ENCODE measurements around the gene SDHA. TPM values are rescaled to one million over a fixed set of nuclear protein-coding genes. Genes with fewer than 3 reads are reported as not detected.

SDHA gene
- total RNA-seq, 3 donors from 2014 or later: 73.1 to 120 (median 104) TPM

DNA sequence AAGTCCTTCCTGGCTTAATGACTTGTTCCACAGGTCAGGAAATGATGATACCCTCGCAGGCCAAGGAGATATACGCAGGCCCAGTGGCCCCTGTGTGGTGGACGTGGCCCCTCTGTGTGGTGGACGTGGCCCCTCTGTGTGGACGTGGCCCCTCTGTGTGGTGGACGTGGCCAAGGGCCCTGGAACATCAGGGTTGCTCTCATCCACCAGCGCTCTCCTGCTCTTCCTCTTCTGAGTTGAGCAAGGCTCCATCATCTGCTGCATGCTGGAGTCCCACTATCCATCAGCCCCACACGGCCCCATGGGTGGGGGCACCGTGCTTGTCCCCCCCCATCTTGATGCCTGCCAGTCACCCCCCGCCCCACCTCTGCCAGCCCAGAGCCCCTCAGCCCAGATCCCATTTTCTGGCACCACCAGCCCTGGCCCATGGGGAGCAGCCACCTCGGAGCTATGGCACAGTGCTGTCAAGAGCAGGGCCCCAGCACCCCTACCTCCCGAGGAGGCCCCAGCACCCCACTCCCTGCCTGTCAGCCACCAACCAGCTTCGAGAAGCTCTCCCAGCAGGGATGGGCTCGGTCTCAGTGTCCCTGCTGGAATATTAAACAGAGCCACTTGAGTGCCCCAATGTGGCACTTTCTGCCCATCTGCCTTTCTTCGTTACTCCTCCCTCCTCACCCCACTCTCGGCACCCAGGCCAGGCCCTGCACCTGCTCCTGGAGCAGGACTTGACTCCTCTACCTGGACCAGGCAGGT lies 18.7 kb upstream of the SDHA start:
- Mint-ChIP-seq H3K4me1 (ENCODE audit: low read depth) (no peaks in the 10 kb centered on the region), H3K27me3 (ENCODE audit: low read depth) (no peaks in the 10 kb centered on the region), H3K9me3 (no peaks in the 10 kb centered on the region), H3K4me3 (no peak overlapping the region), H3K36me3 (ENCODE audit: insufficient read depth) (peaks cover 8% of the 10 kb centered on the region)
- DNase-seq (no peak), ATAC-seq (no peak)

DNA sequence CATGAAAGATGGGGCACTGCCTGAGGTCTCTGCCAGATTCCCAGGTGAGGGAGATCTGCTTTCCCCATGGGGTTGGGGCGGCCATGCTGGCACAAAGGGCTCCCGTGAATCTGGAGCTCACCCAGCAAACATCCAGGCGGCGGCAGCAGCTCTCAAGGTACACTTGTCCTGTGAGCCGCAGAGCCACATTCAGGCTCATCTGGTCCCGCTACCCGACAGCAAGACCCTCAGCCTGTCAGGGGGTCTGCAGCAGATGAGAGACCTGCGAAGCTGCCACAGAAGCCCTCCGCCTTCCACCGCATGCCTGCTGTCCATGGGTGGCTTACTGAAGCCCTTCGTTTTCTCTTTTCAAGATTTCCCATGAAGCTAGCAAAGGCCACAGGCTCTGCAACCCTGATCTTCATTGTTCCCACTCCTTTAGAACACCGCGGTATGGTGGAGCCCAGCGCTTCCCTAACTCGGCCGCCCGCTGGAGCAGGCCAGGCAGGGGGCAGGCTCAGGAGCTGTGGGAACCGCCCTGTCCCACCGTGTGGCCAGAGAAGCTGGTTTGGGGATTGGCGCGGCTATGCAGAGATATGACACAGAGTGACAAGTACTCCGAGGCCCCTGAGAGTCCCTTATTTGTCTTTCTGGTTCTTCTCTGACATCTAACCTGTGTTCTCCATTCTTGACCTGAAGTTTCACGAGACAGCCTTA lies 18.0 kb upstream of the SDHA start:
- DNase-seq: no peak
- ATAC-seq: no peak
- H3K9me3 Mint-ChIP-seq: no peaks in the 10 kb centered on the region
- H3K27me3 Mint-ChIP-seq (ENCODE audit: low read depth): no peaks in the 10 kb centered on the region
- no peak overlapping the region for H3K4me3 Mint-ChIP-seq
- H3K36me3 Mint-ChIP-seq (ENCODE audit: insufficient read depth): peaks cover 15% of the 10 kb centered on the region
- no peaks in the 10 kb centered on the region for H3K4me1 Mint-ChIP-seq (ENCODE audit: low read depth)

DNA sequence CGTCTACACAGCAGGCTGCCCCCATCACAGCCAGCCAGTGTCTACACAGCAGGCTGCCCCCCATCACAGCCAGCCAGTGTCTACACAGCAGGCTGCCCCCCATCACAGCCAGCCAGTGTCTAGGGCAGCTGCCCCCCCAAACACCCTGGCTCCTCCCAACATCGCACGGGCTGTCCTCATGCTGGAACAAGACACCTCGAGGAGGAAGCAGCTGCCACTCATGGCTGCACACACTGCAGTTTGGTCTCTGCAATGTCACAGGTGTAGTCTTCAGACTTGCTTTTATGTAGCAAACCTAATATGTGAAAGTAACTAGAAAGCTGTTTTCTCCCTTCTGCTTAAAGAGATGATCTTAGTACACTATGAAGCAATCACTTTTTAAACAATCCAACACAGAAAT lies 17.1 kb upstream of the SDHA start:
- Mint-ChIP-seq H3K36me3 (ENCODE audit: insufficient read depth) (peaks cover 22% of the 10 kb centered on the region), H3K4me3 (no peak overlapping the region), H3K27me3 (ENCODE audit: low read depth) (no peaks in the 10 kb centered on the region), H3K4me1 (ENCODE audit: low read depth) (no peaks in the 10 kb centered on the region), H3K9me3 (no peaks in the 10 kb centered on the region)
- no peak for DNase-seq
- ATAC-seq: no peak

DNA sequence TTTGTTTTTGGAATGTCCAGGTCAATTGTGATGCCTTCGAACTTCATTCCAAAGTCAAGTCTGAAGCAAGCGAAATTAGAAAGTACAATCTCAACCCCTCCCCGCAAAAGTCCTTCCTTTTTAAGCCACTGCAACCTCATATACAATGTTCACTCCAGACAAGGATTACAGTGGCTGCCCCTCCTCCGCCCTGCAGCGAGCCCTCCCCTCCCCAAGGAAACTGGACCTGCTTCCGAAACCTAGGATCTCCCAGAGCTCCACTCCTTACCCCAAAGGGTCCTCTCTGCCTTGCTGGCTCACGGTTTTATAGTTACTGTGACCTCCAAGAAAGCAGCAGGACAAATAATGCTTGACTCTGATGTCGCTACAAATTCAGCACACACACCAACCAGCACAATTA lies 16.4 kb upstream of the SDHA start:
- no peaks in the 10 kb centered on the region for H3K4me1 Mint-ChIP-seq (ENCODE audit: low read depth)
- H3K9me3 Mint-ChIP-seq: no peaks in the 10 kb centered on the region
- no peaks in the 10 kb centered on the region for H3K27me3 Mint-ChIP-seq (ENCODE audit: low read depth)
- peaks cover 22% of the 10 kb centered on the region for H3K36me3 Mint-ChIP-seq (ENCODE audit: insufficient read depth)
- ATAC-seq: no peak
- DNase-seq: no peak
- H3K4me3 Mint-ChIP-seq: no peak overlapping the region

DNA sequence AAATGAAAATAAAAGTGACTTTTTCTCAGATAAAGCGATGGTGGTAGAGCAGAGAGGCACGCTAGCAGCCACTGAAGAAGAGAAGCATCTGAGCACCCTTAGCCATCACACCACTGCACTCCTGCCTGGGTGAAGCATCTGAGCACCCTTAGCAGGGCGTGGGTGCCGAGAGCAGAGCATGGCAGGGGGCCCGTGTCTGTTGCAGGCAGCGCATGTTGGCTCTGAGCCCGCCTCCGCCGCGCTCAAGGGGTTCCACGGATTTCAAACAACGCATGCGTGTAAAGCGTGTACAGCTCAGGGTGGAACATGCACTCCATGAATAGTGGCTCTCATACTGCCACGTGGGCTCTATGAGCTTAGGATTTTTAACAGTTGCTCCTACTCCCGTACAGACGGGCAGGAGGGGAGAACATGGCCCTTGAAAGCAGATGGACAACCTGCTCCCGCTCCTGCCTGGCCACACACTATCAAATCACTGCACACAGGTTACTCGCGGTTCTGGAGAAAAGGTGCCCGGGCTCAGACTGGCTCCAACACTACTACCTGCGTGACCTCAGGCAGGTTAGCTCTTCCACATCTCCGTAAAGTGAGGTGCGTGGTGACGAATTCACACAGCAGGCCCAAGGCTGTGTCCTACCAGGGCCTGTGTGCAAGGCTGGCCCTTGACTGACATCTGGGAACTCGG lies 14.7 kb upstream of the SDHA start:
- Mint-ChIP-seq H3K36me3 (ENCODE audit: insufficient read depth) (peaks cover 36% of the 10 kb centered on the region), H3K27me3 (ENCODE audit: low read depth) (no peaks in the 10 kb centered on the region), H3K4me1 (ENCODE audit: low read depth) (peaks cover 2% of the 10 kb centered on the region), H3K9me3 (no peaks in the 10 kb centered on the region), H3K4me3 (no peak overlapping the region)
- ATAC-seq (no peak), DNase-seq (no peak)

DNA sequence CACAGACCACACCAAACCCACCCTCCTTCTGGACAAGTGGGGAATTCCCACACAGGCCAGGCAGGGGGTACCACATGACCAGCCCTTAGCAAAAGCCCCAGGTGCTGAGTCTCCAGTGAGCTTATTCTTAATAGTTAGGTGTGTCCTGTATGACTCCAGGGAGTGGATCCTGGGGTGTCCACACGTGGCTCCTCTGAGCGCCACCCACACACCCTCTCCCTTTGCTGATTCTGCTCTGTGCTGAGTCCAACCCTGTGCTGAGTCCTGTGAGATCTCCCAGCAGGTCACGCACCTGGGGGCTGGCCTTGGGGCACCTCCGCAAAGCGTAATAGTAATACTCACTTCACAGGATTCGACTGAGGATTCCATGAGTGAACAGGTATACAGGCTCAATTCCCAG lies 14.1 kb upstream of the SDHA start:
- peaks cover 36% of the 10 kb centered on the region for H3K36me3 Mint-ChIP-seq (ENCODE audit: insufficient read depth)

DNA sequence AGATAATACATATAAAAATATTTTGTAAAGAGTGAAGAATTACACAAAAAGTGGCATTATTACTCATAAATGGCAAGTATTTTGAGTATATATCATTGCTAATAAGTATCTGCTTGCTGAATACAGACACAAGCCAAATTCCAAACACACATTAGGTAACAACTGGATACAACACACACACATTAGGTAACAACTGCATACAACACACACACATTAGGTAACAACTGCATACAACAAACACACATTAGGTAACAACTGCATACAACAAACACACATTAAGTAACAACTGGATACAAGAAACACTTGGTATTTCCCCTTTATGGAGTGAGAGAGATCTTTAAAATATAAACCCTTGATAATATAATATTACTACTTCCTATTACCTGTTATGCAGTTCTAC lies 13.7 kb upstream of the SDHA start:
- no peaks in the 10 kb centered on the region for H3K9me3 Mint-ChIP-seq
- ATAC-seq: no peak
- no peak overlapping the region for H3K4me3 Mint-ChIP-seq
- peaks cover 36% of the 10 kb centered on the region for H3K36me3 Mint-ChIP-seq (ENCODE audit: insufficient read depth)
- H3K4me1 Mint-ChIP-seq (ENCODE audit: low read depth): peaks cover 6% of the 10 kb centered on the region
- DNase-seq: no peak
- no peaks in the 10 kb centered on the region for H3K27me3 Mint-ChIP-seq (ENCODE audit: low read depth)

More for the DNA sequence above, 14.1 kb upstream of the SDHA start:
- Mint-ChIP-seq H3K27me3 (ENCODE audit: low read depth) (no peaks in the 10 kb centered on the region), H3K9me3 (no peaks in the 10 kb centered on the region), H3K4me1 (ENCODE audit: low read depth) (peaks cover 6% of the 10 kb centered on the region), H3K4me3 (no peak overlapping the region)
- ATAC-seq (no peak), DNase-seq (no peak)

DNA sequence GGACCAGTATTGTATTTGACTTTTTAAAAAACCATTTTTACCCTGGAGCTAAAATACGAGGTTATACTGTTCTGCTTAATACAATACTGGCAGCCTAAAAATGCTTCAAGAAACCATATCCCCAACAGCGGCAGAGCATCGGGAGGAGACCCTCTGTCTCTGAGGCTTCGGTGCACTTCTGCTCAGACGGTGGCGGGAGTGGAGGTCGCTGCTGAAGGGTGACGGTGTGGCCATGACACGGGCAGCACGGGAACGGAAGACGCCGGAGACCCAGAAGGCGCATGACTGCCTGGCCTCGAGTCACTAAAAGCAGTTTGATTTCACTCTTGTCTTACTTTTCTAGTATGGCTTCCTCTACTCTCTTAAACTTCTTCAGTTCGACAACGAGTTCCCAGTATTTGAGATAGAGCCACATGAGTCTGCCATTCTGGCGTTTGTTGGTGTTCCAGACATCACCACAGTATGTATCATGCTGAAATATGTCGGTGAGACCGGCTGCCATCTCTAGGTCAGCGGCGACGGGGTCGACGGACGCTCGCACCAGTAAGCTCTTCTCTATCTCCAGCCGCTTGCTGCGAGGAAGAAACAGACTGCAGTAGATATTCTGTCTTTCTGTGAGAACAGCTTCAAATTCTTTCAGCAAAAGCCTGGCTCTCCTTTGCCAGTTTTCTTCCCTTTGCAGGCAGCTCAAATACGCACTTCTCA lies 13.0 kb upstream of the SDHA start:
- Mint-ChIP-seq H3K4me3 (no peak overlapping the region), H3K27me3 (ENCODE audit: low read depth) (no peaks in the 10 kb centered on the region), H3K36me3 (ENCODE audit: insufficient read depth) (peaks cover 37% of the 10 kb centered on the region), H3K4me1 (ENCODE audit: low read depth) (peaks cover 12% of the 10 kb centered on the region), H3K9me3 (no peaks in the 10 kb centered on the region)
- no peak for DNase-seq
- ATAC-seq: no peak

DNA sequence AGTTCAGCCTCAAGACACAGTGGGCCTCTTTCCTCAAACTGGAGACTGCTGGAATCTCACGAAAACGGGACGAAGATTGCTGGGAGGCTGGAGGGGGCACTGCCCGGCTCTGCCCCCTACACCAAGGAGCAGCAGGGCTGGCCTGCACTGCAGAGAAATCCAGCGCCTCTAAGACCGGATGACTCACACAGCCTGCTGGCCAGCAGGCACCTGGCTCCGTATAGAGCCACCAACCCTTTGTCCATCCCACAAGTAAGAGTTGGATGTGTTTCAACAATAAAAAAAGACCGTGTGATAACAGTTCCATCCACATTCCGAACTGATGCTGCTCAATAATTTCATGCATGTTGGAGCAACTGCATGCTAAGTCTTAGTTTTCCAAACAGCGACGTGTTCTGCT lies 11.7 kb upstream of the SDHA start:
- no peaks in the 10 kb centered on the region for H3K27me3 Mint-ChIP-seq (ENCODE audit: low read depth)
- no peak overlapping the region for H3K4me3 Mint-ChIP-seq
- DNase-seq (no peak), ATAC-seq (no peak)
- peaks cover 39% of the 10 kb centered on the region for H3K36me3 Mint-ChIP-seq (ENCODE audit: insufficient read depth)
- no peaks in the 10 kb centered on the region for H3K9me3 Mint-ChIP-seq
- peaks cover 17% of the 10 kb centered on the region for H3K4me1 Mint-ChIP-seq (ENCODE audit: low read depth)

DNA sequence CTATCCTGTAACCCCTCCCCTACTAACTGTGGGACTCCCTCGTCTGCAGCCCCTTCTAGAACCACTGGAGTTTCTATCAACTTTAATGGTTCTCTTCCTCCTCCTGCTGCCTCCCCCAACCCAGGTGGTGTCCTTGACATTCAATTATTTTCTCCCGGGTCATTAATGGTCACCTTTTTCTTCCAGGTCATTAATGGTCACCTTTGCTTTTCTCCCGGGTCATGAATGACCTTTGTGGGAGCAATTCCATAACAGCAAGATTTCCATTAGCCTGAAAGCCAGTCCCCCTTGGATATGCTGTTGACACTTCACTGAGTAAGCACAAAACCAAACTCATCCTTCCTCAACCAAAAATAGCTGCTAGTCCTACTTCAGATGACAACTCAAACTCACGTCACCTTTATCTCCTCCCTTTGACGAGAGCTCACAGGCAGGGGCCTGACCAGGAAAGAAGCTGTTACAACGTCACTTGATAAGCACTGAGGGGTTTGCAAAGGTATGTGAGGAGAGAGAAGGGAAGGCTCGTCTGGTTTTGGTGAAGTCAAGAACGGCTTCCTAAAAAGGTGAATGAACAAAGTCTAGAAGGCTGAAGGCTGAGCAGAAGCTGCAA lies 11.1 kb upstream of the SDHA start:
- Mint-ChIP-seq H3K4me1 (ENCODE audit: low read depth) (peaks cover 17% of the 10 kb centered on the region), H3K9me3 (no peaks in the 10 kb centered on the region), H3K27me3 (ENCODE audit: low read depth) (no peaks in the 10 kb centered on the region), H3K4me3 (no peak overlapping the region), H3K36me3 (ENCODE audit: insufficient read depth) (peaks cover 39% of the 10 kb centered on the region)
- DNase-seq (no peak), ATAC-seq (no peak)

DNA sequence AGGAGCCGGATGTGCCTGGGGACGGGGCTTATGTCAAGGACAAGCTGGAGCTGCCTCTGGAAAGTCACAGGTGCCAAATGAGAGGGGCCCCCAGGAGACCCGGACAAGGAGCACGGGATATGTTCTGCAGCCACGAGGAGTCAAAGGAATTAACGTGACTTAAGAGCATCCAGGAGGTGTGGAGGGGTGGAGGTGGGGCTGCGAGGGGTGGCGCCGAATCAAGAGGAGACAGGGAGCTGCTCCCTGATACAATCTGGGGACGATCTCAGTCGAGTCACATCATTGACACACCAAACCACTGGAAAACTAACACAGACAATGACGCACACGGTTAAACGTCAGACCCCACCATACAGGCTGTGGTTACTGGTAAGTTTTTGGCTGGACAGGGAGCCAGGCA lies 10.5 kb upstream of the SDHA start:
- Mint-ChIP-seq H3K4me1 (ENCODE audit: low read depth) (peaks cover 17% of the 10 kb centered on the region), H3K4me3 (no peak overlapping the region), H3K27me3 (ENCODE audit: low read depth) (no peaks in the 10 kb centered on the region), H3K36me3 (ENCODE audit: insufficient read depth) (peaks cover 38% of the 10 kb centered on the region), H3K9me3 (no peaks in the 10 kb centered on the region)
- no peak for ATAC-seq
- no peak for DNase-seq

DNA sequence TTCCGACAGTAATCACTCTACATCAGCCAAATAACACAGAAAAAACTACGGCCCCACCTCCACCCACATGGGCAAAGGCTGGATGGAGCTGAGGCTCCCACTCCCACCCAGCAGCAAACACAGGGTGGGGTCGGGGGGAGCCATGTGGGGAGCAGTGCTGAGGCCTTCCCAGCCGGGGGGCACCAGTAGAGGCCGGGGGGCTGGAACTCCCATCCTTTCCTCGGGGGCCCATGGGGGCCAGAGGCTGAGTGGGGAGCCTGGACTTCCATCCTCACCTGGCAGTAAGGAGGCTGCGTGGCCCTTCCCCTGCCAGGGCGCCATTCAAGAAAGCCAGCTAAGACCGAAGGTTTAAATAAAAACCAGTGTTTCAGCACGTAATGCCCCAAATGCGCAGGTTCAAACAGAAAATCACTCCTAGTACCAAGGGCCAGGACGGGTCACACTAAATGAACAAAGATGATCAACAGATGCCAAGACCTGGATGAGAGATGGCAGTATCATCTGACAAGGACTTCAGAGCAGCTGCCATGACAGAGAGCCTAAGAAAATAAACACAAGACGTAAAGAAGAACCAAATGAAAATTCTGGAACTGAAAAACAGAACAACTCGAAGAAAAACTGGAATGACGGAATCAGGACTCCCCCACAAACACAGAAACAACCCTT lies 9.5 kb upstream of the SDHA start:
- Mint-ChIP-seq H3K4me3 (no peak overlapping the region), H3K9me3 (no peaks in the 10 kb centered on the region), H3K4me1 (ENCODE audit: low read depth) (peaks cover 18% of the 10 kb centered on the region), H3K36me3 (ENCODE audit: insufficient read depth) (peaks cover 37% of the 10 kb centered on the region), H3K27me3 (ENCODE audit: low read depth) (no peaks in the 10 kb centered on the region)
- no peak for DNase-seq
- no peak for ATAC-seq

DNA sequence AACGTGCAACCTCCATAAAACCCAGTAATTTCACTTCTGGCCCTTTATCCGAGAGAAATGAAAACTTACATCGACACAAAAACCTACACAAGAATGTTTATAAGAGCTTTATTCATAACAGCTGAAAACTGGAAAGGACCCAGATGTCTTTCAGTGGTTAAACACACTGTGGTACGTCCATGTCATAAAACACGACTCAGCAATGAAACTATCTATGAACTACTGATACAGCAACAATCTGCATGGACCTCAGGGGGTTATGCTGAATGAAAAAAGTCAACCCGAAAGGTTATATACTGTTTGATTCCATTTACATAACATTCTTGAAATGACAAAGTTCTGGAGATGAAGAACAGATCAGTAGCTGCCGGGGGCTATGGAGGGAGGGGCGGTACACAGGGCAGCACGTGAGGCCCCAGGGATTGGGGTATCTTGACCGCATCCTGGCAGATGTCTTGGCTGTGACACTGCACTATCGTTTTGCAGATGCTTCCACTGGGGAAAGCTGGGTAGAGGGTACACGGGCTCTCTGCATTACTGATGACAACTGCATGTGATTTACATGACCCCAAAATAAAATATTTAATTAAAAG lies 4.2 kb upstream of the SDHA start:
- Mint-ChIP-seq H3K27me3 (ENCODE audit: low read depth) (no peaks in the 10 kb centered on the region), H3K36me3 (ENCODE audit: insufficient read depth) (peaks cover 19% of the 10 kb centered on the region), H3K9me3 (no peaks in the 10 kb centered on the region), H3K4me1 (ENCODE audit: low read depth) (peaks cover 41% of the 10 kb centered on the region), H3K4me3 (peak overlapping the region; percentile 21)
- DNase-seq (no peak), ATAC-seq (no peak)

Measured in activated T-cell treated with anti-CD3 and anti-CD28 coated beads, Interleukin-2, amount 50 U/mL, for 4 hours (primary cell).